GM23338 (cell line): ENCODE measurements around the gene AKT2. TPM values are rescaled to one million over a fixed set of nuclear protein-coding genes. Genes with fewer than 3 reads are reported as not detected.

Source experiments
- ATAC-seq: fragments of 200-7000 bp; cut with Tn5 transposase; 3 replicates; pipeline ENCODE4 v1.9.1; 2020
- DNase-seq: peaks from one replicate; pipeline ENCODE4 v3.0.0-alpha.2; 2015; ENCODE audit warnings: low spot score
- H2AFZ ChIP-seq: fragments of 200-600 bp; sonication (generic); 2 replicates; pipeline ENCODE4 v1.8.0; 2016; ENCODE audit warnings: antibody characterized with exemption, mild to moderate bottlenecking, moderate library complexity
- H3F3A ChIP-seq: fragments of 200-600 bp; sonication (generic); replicated peaks from 2 replicates; pipeline ENCODE4 v1.8.0; 2017; ENCODE audit warnings: antibody characterized with exemption, mixed run types, low read depth
- H3K27ac ChIP-seq: fragments of 200-600 bp; sonication (generic); 2 replicates; pipeline ENCODE4 v1.6.1; 2016; ENCODE audit warnings: low read depth
- H3K27me3 ChIP-seq: fragments of 200-600 bp; sonication (generic); 2 replicates; pipeline ENCODE4 v1.8.0; 2016; ENCODE audit warnings: mild to moderate bottlenecking, mixed run types, moderate library complexity; ENCODE audit not compliant: insufficient read depth
- H3K36me3 ChIP-seq: fragments of 200-600 bp; sonication (generic); 2 replicates; pipeline ENCODE4 v1.8.0; 2016; ENCODE audit warnings: mild to moderate bottlenecking; ENCODE audit not compliant: insufficient read depth
- H3K4me1 ChIP-seq: fragments of 200-600 bp; sonication (generic); 2 replicates; pipeline ENCODE4 v1.8.0; 2016; ENCODE audit warnings: mild to moderate bottlenecking, moderate library complexity; ENCODE audit not compliant: insufficient read depth
- H3K4me2 ChIP-seq: fragments of 200-600 bp; sonication (generic); 2 replicates; pipeline ENCODE4 v1.7.1; 2017; ENCODE audit warnings: mixed run types
- H3K4me3 ChIP-seq: fragments of 200-600 bp; sonication (generic); 2 replicates; pipeline ENCODE4 v1.6.1; 2016; ENCODE audit warnings: mixed run types
- H3K79me2 ChIP-seq: fragments of 200-600 bp; sonication (generic); replicated peaks from 2 replicates; pipeline ENCODE4 v1.8.0; 2017; ENCODE audit warnings: mild to moderate bottlenecking; ENCODE audit not compliant: insufficient read depth
- H3K9me2 ChIP-seq: fragments of 200-600 bp; sonication (generic); 2 replicates; pipeline ENCODE4 v1.8.0; 2017; ENCODE audit not compliant: insufficient read depth
- H4K20me1 ChIP-seq: fragments of 200-600 bp; sonication (generic); replicated peaks from 2 replicates; pipeline ENCODE4 v1.8.0; 2017; ENCODE audit warnings: mild to moderate bottlenecking; ENCODE audit not compliant: insufficient read depth
- H3K27ac Mint-ChIP-seq: 2 replicates; pipeline ENCODE4 v1.8.0; 2020; ENCODE audit warnings: inconsistent platforms, mild to moderate bottlenecking, moderate library complexity, mixed read lengths
- H3K27me3 Mint-ChIP-seq: 3 replicates; pipeline ENCODE4 v1.8.0; 2022; ENCODE audit warnings: low read depth, mild to moderate bottlenecking, moderate library complexity, mixed read lengths, inconsistent platforms; ENCODE audit not compliant: insufficient read depth, poor library complexity
- H3K36me3 Mint-ChIP-seq: 3 replicates; pipeline ENCODE4 v1.8.0; 2021; ENCODE audit warnings: low read depth, mild to moderate bottlenecking, inconsistent platforms, moderate library complexity, mixed read lengths
- H3K4me1 Mint-ChIP-seq: 3 replicates; pipeline ENCODE4 v1.8.0; 2020; ENCODE audit warnings: mild to moderate bottlenecking, inconsistent platforms, mixed read lengths
- H3K4me3 Mint-ChIP-seq: 3 replicates; pipeline ENCODE4 v1.8.0; 2021; ENCODE audit warnings: moderate library complexity, mild to moderate bottlenecking, inconsistent platforms, mixed read lengths
- H3K9me3 Mint-ChIP-seq: 3 replicates; pipeline ENCODE4 v1.8.0; 2020; ENCODE audit warnings: moderate library complexity, mild to moderate bottlenecking, inconsistent platforms, mixed read lengths
- JUNB ChIP-seq: IDR thresholded peaks from one replicate; pipeline ENCODE4 v1.6.1; 2016; ENCODE audit warnings: antibody characterized with exemption; ENCODE audit not compliant: unreplicated experiment
- REST ChIP-seq: IDR thresholded peaks from one replicate; pipeline ENCODE4 v1.6.1; 2018; ENCODE audit warnings: antibody characterized with exemption; ENCODE audit not compliant: unreplicated experiment
- STAT1 ChIP-seq: IDR thresholded peaks from one replicate; pipeline ENCODE4 v1.6.1; 2016; ENCODE audit warnings: antibody characterized with exemption; ENCODE audit not compliant: unreplicated experiment
- ZNF331 ChIP-seq: fragments of 250-450 bp; sonication (Bioruptor Pico); IDR thresholded peaks from 2 replicates; pipeline ENCODE4 v1.5.0; 2020; ENCODE audit warnings: low read depth, mild to moderate bottlenecking, moderate library complexity
- ZNF462 ChIP-seq: fragments of 250-450 bp; sonication (Bioruptor Pico); IDR thresholded peaks from 2 replicates; pipeline ENCODE4 v1.5.0; 2020; ENCODE audit warnings: mild to moderate bottlenecking, moderate library complexity
- polyA plus RNA-seq: library from polyadenylated mRNA; unstranded; fragments of >200 nt; fragmentation: Nextera tagmentation; extraction: Ambion mirVana; gene quantifications from 2 replicates; pipeline ENCODE4 v1.2.1, GENCODE V29; 2016
- total RNA-seq: library from RNA; depleted of rRNA; stranded (reverse); fragments of >200 nt; shearing (Covaris generic); gene quantifications from 2 replicates; pipeline ENCODE4 v1.2.3, GENCODE V29; 2014

Gene AKT2
- total and polyA plus RNA-seq, 2 experiments from 2014 or later, result 17.6 to 123 TPM

- H3K79me2 ChIP-seq, result no peaks in the 10 kb centered on the region; the same call in 1 of the 2 replicates
- peak overlapping the region; percentile 10; the same call in 2 of the 3 replicates for H3K4me3 Mint-ChIP-seq
- H3K36me3 ChIP-seq, result no peaks in the 10 kb centered on the region; the same call in 1 of the 2 replicates
- peaks cover 8% of the 10 kb centered on the region for H3K27me3 Mint-ChIP-seq
- H3F3A ChIP-seq, result no peaks in the 10 kb centered on the region
- peak overlapping the region; percentile 13; the same call in 1 of the 2 replicates for H3K4me2 ChIP-seq
- peaks cover 15% of the 10 kb centered on the region for H3K4me1 Mint-ChIP-seq
- no peak overlapping the region for H3K4me3 ChIP-seq
- TF ChIP-seq REST (no peak), STAT1 (no peak), ZNF331 (CRISPR knock-in tag) (no peak), JUNB (no peak), ZNF462 (CRISPR knock-in tag) (peak; percentile 60; the same call in 1 of the 2 replicates)
- ATAC-seq (peak; percentile 94), DNase-seq (peak; percentile 65)
- H3K27ac ChIP-seq, result peak overlapping the region; percentile 76; the same call in 1 of the 2 replicates
- H3K27me3 ChIP-seq, result no peaks in the 10 kb centered on the region
- no peaks in the 10 kb centered on the region for H3K9me2 ChIP-seq
- H3K4me1 ChIP-seq, result peaks cover 7% of the 10 kb centered on the region; the same call in 1 of the 2 replicates
- H3K9me3 Mint-ChIP-seq, result peaks cover 2% of the 10 kb centered on the region; the same call in 1 of the 3 replicates
- H4K20me1 ChIP-seq, result peaks cover under 1% of the 10 kb centered on the region; the same call in 1 of the 2 replicates
- peaks cover 32% of the 10 kb centered on the region for H3K36me3 Mint-ChIP-seq
- no peak overlapping the region for H2AFZ ChIP-seq
- H3K27ac Mint-ChIP-seq, result peak overlapping the region; percentile 65
These were observed 32.8 kb downstream of the AKT2 start for GRCh38 chr19:40252395-40252794.
